SHP77 treated with DMSO at 0.1 percent for 48 hours (cell line): ENCODE measurements around the gene UBC.
A peak's percentile ranks its signal among the peaks of the same experiment; 100 is the strongest.

Source experiments
- DNase-seq: peaks from one replicate; lab custom pipeline; 2025; lab: John Stamatoyannopoulos, UW

UBC gene

GRCh38 chr12:124864326-124864752, 50.1 kb downstream of the UBC start:
- no peak for DNase-seq

- peak; percentile 30 for DNase-seq
Observed at GRCh38 chr12:124863416-124864325, 50.8 kb downstream of the UBC start, which contains the start of gene SCARB1. SCARB1 (minus strand) TSS chr12:124863864; CDS start chr12:124863720, 144 bp downstream.

DNA sequence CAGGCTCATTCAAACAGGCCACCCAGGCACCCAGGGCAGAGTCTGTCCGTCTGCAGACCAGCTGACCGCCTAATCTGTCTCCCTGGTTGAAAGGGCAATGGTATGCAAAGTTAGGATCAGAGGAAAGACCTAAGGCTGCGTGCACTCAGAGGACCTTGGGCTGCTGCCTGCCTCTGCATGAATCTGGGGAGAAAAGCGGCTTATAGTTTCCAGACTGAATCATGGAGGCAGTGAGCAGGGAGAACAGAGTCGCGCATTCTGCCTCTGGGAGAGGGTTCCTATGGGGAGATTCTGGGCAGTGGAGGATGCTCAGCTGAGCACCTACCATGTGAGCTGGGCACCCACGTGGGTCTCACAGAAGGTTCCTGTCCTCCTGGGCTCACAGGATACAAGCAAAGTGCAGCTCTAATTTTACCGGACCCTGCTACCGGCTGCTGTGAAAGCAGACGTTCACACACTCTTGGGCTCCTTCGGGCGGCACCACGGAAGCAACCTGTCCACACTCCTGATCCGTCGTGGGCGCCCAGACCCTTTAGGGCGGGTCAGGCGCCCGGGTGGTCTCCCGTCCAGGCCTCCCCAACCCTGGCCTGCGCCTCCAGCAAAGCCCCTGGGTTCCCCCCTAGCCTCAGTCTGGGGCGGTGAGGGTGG, 51.6 kb downstream of the UBC start:
- DNase-seq, result no peak

DNA sequence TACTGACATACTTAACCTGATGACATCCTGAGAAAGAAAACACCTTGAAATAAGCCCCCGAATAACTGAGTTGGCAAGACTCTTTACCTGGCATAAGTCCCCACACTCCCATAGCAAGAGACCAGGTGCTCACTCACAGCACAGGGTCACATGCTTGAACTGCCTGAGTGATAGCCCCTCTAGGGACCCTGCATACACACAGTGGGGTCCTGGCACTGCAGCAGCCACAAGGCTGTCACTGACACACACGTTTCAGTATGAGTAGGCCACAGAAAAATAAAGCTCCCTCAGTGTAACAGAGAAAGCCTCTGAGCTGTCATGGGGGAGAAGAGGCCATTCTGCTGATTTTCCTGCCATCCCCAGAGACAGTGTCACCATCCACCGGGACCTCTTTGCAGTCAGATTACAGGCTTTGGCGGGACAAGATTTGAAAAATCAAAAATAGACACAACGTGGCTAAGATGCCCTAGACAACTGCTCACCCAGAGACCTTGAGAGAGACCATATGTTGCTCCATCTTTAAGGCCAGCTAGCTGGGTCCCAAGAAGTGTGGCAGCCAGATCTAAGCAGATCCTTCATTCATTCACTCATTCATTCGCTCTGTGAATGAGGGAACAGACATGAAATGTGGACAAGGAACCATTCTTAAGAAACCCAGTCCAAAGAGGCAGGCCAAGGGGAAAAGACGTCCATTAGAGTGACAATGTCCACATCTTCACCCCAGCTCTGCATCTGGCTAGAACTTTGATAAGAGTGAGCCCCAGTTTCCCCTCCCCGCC, 52.4 kb downstream of the UBC start:
- DNase-seq, result no peak
